Activated T-helper 2 cell treated with anti-CD3 and anti-CD28 coated beads, Interferon-gamma antibody, Interleukin-2, Interleukin-4, amounts not matched to agents 10 μg/mL and 5 μg/mL and 100 μg/mL, durations not matched to agents 14 hours and 24 hours and 36 hours (primary cell): ENCODE results near the gene API5. TPM values are rescaled to one million over a fixed set of nuclear protein-coding genes. Genes with fewer than 3 reads are reported as not detected.
"Not testable (repeated sequence)": the region's sequence is repeated elsewhere in the genome, so short reads cannot be mapped to it uniquely, and the experiment has no call there.

ENCODE experiments used
- DNase-seq: peaks from one replicate; pipeline ENCODE4 v3.0.0; 2021; ENCODE audit warnings: low spot score
- H3K27ac Mint-ChIP-seq: one replicate; pipeline ENCODE4 v1.8.0; 2021; ENCODE audit warnings: mixed read lengths
- H3K27me3 Mint-ChIP-seq: one replicate; pipeline ENCODE4 v1.8.0; 2021; ENCODE audit warnings: low read depth, mixed read lengths
- H3K36me3 Mint-ChIP-seq: one replicate; pipeline ENCODE4 v1.8.0; 2021; ENCODE audit warnings: low read depth, mixed read lengths
- H3K4me1 Mint-ChIP-seq: one replicate; pipeline ENCODE4 v1.8.0; 2021; ENCODE audit warnings: low read depth, mixed read lengths
- H3K4me3 Mint-ChIP-seq: one replicate; pipeline ENCODE4 v1.8.0; 2021; ENCODE audit warnings: low read depth, mild to moderate bottlenecking, moderate library complexity, mixed read lengths
- H3K9me3 Mint-ChIP-seq: one replicate; pipeline ENCODE4 v1.8.0; 2021; ENCODE audit warnings: mixed read lengths
- intact Hi-C: fragments of 100-400 bp; cut with micrococcal nuclease; formaldehyde crosslinking; loops from one replicate; pipeline ENCODE4 v1.15.1; 2023
- total RNA-seq: library from RNA; stranded (reverse); gene quantifications from 2 replicates; pipeline ENCODE4 v1.2.3, GENCODE V29; 2022

Gene API5
- total RNA-seq, 1 donor from 2014 or later: 158 TPM

- Mint-ChIP-seq H3K4me3 (no peak overlapping the region), H3K27ac (no peak overlapping the region), H3K9me3 (no peaks in the 10 kb centered on the region), H3K4me1 (peaks cover 31% of the 10 kb centered on the region), H3K36me3 (peaks cover 51% of the 10 kb centered on the region), H3K27me3 (no peaks in the 10 kb centered on the region)
- intact Hi-C loops: loop anchor here (10.0 kb wide), 1 partner anchor 248 kb away; no protein-coding TSS in a partner anchor
- DNase-seq: no peak
These were observed 4.7 kb downstream of the API5 start for GRCh38 chr11:43316451-43316850.

- DNase-seq: no peak
- intact Hi-C loops: no loop called here
- H3K27me3 Mint-ChIP-seq: no peaks in the 10 kb centered on the region
- no peak overlapping the region for H3K27ac Mint-ChIP-seq
- H3K4me1 Mint-ChIP-seq: no peaks in the 10 kb centered on the region
- no peaks in the 10 kb centered on the region for H3K9me3 Mint-ChIP-seq
- H3K36me3 Mint-ChIP-seq: peaks cover 79% of the 10 kb centered on the region
- no peak overlapping the region for H3K4me3 Mint-ChIP-seq
These were observed 16.2 kb downstream of the API5 start for GRCh38 chr11:43327987-43328386.

DNA sequence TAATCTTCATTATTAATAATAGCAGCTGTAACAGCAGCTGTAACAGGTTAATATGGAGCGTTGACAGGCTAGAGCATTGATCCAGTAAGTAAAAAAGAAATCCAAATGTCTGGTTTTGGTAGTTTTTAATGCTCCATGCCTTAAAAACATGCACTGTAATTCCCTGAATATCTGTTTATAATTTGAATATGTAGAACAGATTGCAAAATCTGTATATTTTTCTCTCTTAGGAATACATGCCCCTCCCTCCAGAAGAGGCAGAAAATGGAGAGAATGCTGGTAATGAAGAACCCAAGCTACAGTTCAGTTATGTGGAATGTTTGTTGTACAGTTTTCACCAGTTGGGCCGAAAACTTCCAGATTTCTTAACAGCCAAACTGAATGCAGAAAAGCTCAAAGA lies 16.7 kb downstream of the API5 start:
- no peaks in the 10 kb centered on the region for H3K27me3 Mint-ChIP-seq
- H3K4me3 Mint-ChIP-seq: no peak overlapping the region
- H3K4me1 Mint-ChIP-seq: no peaks in the 10 kb centered on the region
- intact Hi-C loops: no loop called here
- H3K27ac Mint-ChIP-seq: no peak overlapping the region
- no peaks in the 10 kb centered on the region for H3K9me3 Mint-ChIP-seq
- no peak for DNase-seq
- peaks cover 79% of the 10 kb centered on the region for H3K36me3 Mint-ChIP-seq

DNA sequence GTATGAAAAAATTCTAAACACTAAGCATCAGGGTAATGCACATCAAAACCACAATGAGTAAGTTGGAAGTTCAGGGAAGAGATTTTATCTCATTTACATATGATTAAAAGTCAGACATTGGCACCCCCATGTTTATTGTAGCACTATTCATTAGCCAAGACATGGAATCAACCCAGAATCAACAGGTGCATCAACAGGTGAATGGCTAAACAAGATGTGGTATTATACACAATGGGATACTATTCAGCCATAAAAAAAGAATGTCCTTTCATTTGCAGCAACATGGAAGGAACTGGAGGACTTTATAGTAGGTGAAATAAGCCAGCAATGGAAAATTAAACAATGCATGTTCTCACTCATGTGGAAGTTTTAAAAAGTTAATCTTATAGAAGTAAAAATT lies 29.4 kb downstream of the API5 start:
- no peak overlapping the region for H3K27ac Mint-ChIP-seq
- intact Hi-C loops: no loop called here
- H3K4me1 Mint-ChIP-seq: no peaks in the 10 kb centered on the region
- H3K9me3 Mint-ChIP-seq: no peaks in the 10 kb centered on the region
- H3K4me3 Mint-ChIP-seq: no peak overlapping the region
- no peak for DNase-seq
- H3K27me3 Mint-ChIP-seq: no peaks in the 10 kb centered on the region
- H3K36me3 Mint-ChIP-seq: peaks cover 51% of the 10 kb centered on the region

DNA sequence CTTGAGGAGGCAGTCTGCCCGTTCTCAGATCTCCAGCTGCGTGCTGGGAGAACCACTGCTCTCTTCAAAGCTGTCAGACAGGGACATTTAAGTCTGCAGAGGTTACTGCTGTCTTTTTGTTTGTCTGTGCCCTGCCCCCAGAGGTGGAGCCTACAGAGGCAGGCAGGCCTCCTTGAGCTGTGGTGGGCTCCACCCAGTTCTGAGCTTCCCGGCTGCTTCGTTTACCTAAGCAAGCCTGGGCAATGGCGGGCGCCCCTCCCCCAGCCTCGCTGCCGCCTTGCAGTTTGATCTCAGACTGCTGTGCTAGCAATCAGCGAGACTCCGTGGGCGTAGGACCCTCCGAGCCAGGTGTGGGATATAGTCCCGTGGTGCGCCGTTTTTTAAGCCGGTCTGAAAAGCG lies 39.6 kb downstream of the API5 start:
- H3K4me3 Mint-ChIP-seq, H3K36me3 Mint-ChIP-seq, intact Hi-C loops, H3K27ac Mint-ChIP-seq, H3K9me3 Mint-ChIP-seq, H3K4me1 Mint-ChIP-seq, DNase-seq, H3K27me3 Mint-ChIP-seq: not testable (repeated sequence)

DNA sequence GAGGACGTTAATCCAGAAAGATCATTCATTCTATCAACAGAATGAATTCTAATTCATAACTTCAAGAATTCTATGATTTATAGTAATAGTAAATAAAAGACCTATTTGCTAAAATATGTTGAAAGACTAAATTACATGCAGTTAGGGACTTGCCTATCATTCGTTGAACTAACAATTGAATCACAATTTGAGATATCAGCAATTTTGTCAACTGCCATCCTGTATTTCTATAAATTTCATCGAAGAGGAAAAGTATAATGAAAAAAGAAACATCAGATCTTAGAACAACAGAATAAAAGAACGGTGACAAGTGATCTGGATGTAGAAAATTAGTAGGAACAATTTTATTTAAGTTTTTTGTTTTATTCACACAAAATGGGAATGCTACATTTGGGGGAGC lies 42.5 kb downstream of the API5 start:
- Mint-ChIP-seq H3K36me3 (peaks cover 5% of the 10 kb centered on the region), H3K4me1 (peaks cover 12% of the 10 kb centered on the region), H3K4me3 (no peak overlapping the region), H3K9me3 (peaks cover 4% of the 10 kb centered on the region), H3K27ac (no peak overlapping the region), H3K27me3 (no peaks in the 10 kb centered on the region)
- no peak for DNase-seq
- intact Hi-C loops: no loop called here

DNA sequence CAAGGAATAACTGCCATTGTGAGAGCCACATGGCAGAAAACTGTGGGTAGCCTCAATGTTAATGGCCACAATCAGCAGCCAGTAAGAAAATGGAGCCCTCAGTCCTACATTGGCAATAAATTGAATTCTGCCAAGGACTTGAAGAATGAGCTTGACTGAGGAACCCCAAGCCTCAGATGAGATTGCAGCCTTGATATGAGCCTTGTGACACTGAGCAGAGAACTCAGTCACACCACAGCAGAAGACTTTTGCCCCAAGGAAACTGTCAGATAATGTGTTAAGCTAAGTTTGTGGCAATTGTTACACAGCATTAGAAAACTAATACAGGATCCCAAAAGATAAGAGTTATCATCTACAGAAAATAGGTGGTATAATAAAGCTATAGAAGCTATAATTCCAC lies 44.5 kb downstream of the API5 start:
- no peak for DNase-seq
- H3K4me1 Mint-ChIP-seq: peaks cover 29% of the 10 kb centered on the region
- intact Hi-C loops: no loop called here
- peaks cover 6% of the 10 kb centered on the region for H3K36me3 Mint-ChIP-seq
- no peak overlapping the region for H3K4me3 Mint-ChIP-seq
- H3K27me3 Mint-ChIP-seq: no peaks in the 10 kb centered on the region
- H3K27ac Mint-ChIP-seq: no peak overlapping the region
- peaks cover 4% of the 10 kb centered on the region for H3K9me3 Mint-ChIP-seq

- no peak for DNase-seq
- Mint-ChIP-seq H3K4me1 (peaks cover 36% of the 10 kb centered on the region), H3K9me3 (no peaks in the 10 kb centered on the region), H3K4me3 (peak overlapping the region; percentile 98), H3K36me3 (peaks cover 16% of the 10 kb centered on the region), H3K27me3 (no peaks in the 10 kb centered on the region), H3K27ac (peak overlapping the region; percentile 97)
- intact Hi-C loops: loop anchor here (1.0 to 2.0 kb wide), 4 partner anchors 38 to 472 kb away; no protein-coding TSS in a partner anchor
These were observed 46.5 kb downstream of the API5 start for GRCh38 chr11:43358279-43358800.

DNA sequence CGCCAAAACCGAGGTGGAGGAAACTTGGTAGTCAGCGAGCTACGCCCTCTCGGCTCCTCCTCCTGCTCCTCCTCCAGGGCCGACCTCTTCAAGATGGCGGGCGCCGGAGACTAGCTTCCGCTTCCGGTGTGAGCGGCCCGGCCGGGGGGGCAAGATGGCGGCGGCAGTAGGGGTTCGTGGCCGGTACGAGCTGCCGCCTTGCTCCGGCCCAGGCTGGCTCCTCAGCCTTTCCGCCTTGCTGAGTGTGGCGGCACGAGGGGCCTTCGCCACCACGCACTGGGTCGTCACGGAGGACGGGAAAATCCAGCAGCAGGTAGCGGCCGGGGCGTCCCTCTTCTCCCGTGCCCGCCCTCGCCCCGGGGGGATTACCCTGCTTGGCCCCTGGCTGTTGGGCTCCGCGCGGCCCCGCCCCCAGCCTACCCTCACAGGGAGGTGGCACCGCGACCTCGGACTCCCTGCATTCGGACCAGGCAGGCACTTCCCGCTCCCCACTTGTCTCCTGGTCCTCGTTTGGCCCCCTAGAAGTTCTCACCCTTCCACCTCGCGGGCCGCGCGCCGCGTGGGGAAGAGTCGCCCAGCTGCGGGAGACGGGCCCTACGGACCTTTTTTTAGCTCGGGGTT lies 47.1 kb downstream of the API5 start, which contains the start of gene TTC17:
TTC17 (plus strand) TSS at position 120 of the 621 bp plus-strand sequence; CDS start at position 155, 35 bp downstream.
- Mint-ChIP-seq H3K4me1 (peaks cover 36% of the 10 kb centered on the region), H3K27ac (peak within 1 kb of the TSS; percentile 97), H3K9me3 (no peaks in the 10 kb centered on the region), H3K4me3 (peak within 1 kb of the TSS; percentile 98), H3K27me3 (no peaks in the 10 kb centered on the region), H3K36me3 (peaks cover 21% of the 10 kb centered on the region)
- DNase-seq: peak; percentile 92
- intact Hi-C loops: loop anchor here (1.0 to 2.0 kb wide), 4 partner anchors 38 to 472 kb away; no protein-coding TSS in a partner anchor

DNA sequence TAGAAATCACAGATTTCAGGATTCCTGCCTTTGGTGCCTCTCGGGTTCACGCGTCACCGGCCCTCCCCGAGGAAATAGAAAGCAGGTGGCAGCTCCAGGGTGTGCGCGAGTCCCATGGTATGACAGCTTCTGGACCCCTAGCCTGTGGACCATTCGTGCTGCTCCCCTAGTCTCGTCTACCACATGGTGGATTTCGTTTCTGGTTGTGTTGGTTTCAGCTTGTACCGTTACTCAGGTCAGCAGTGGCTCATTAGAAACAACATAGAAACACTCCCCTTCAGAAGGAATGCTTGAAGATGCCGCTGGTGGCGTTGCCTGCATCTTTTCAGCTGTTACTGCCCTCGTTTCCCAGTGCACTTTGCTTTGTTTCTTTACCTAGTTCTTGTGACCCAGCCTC lies 47.6 kb downstream of the API5 start:
- Mint-ChIP-seq H3K9me3 (no peaks in the 10 kb centered on the region), H3K27me3 (no peaks in the 10 kb centered on the region), H3K4me3 (peak overlapping the region; percentile 98), H3K27ac (peak overlapping the region; percentile 97), H3K36me3 (peaks cover 25% of the 10 kb centered on the region), H3K4me1 (peaks cover 36% of the 10 kb centered on the region)
- intact Hi-C loops: loop anchor here (2.0 kb wide), 3 partner anchors 37 to 471 kb away; no protein-coding TSS in a partner anchor
- no peak for DNase-seq

DNA sequence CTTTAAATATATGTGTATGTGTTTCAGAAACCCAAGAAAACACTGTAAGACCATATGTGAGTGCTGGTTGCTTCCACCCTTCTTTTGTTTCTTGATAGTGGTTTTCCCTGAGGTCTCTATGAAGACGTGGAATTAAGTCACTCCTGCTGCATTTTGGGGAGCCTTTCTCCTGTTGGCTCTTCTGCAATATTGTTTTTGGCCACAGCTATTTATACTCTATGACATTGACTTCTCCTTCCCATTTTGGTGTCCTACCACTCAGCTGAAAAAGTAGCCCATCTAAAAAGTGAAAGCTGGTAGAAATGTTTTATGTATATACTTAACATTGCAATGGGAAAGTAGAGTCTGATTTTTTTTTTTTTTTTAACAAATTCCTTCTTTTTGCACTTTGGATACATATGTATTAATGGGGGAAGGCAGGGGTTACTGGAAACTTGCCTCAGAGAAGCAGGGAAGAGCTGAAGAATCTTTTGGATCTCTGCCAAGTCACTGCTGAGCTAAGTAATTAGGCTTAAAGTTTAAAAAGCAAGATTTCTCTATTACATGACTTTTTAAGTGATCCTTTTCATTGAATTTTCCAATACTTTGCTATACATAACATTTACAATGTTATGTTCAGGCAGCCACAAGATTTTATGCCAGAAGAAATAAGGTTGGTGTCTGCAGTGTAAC lies 48.7 kb downstream of the API5 start:
- Mint-ChIP-seq H3K9me3 (no peaks in the 10 kb centered on the region), H3K27ac (peak overlapping the region; percentile 97), H3K4me1 (peaks cover 37% of the 10 kb centered on the region), H3K36me3 (peaks cover 33% of the 10 kb centered on the region), H3K4me3 (peak overlapping the region; percentile 98), H3K27me3 (no peaks in the 10 kb centered on the region)
- no peak for DNase-seq
- intact Hi-C loops: no loop called here

DNA sequence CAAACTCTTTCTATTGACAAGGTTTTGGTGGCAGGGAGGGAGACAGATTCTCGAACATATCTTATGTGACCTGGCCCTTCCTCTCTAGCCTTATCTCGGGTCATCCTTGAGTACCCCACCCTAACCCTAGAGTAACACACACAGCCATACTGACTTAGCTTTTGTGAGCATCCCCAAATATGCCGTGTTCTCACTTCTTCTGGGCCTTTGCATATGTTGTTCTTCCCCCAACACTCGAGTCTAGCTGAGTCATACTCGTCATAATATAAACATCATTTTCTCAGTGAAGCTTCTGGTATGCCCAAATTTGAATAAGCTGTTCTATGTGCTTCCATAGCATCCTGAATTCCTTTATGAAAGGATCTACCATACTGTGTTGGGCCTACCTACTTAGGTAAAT lies 54.9 kb downstream of the API5 start:
- no peaks in the 10 kb centered on the region for H3K27me3 Mint-ChIP-seq
- DNase-seq: no peak
- peaks cover 26% of the 10 kb centered on the region for H3K4me1 Mint-ChIP-seq
- H3K4me3 Mint-ChIP-seq: no peak overlapping the region
- H3K36me3 Mint-ChIP-seq: peaks cover 64% of the 10 kb centered on the region
- H3K27ac Mint-ChIP-seq: no peak overlapping the region
- no peaks in the 10 kb centered on the region for H3K9me3 Mint-ChIP-seq
- intact Hi-C loops: no loop called here
